Sigmoid colon (tissue), 3 donors: Measurements from ENCODE around the gene TFCP2L1.

Source experiments
- CTCF ChIP-seq, 4 experiments: fragments of 450-650 bp in 3 of 4; fragments of 200-600 bp in 1 of 4; IDR thresholded peaks; one replicate each; pipeline ENCODE4 v1.5.1; 2016 to 2019; ENCODE audit warnings: antibody characterized with exemption in 4 of 4, mild to moderate bottlenecking in 3 of 4, moderate library complexity in 2 of 4
- POLR2A ChIP-seq, 2 donors: fragments of 450-650 bp; IDR thresholded peaks; one replicate each; pipeline ENCODE4 v1.6.1; 2016; ENCODE audit warnings: antibody characterized with exemption in 2 of 2, mild to moderate bottlenecking in 2 of 2, moderate library complexity in 2 of 2

GRCh38 chr2:121238828-121239227 is 46.2 kb downstream of the TFCP2L1 start:
- TF ChIP-seq POLR2A (IDR thresholded peaks at IDR 0.05) (no peak), CTCF (IDR thresholded peaks at IDR 0.05) (no peak)
